Subcutaneous preadipocyte (primary cell): ENCODE data around the gene TBC1D3E. TPM values are rescaled to one million over a fixed set of nuclear protein-coding genes. Genes with fewer than 3 reads are reported as not detected.

ENCODE experiments used
- small RNA-seq: library from RNA; depleted of rRNA; stranded (forward); fragments of <200 nt; gene quantifications from one replicate; pipeline ENCODE3, GENCODE V24; 2012
- total RNA-seq: library from RNA; depleted of rRNA; stranded (reverse); fragments of >200 nt; gene quantifications from 2 replicates; pipeline ENCODE4 v1.2.3, GENCODE V29; 2012

The TBC1D3E gene
- not detected in 2 replicates for total RNA-seq

DNA sequence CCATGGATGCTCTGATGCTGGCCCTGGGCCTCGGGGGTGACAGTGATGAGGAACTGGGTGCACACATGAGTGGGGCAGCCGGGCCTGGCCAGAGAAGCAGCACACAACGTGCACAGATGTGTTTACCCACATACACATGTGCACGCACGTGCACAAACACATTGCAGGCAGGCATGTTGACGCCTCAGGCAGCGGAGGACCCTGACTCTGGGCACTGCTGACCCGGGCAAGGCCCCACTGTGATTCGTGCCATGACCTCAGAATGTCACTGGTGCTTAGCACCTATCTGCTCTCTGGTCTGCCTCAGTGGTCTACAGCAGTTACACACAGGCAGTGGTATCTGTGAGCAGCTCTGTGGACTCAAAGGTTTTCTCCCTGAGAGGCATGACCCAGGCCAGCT lies at the start of gene TBC1D3E:
Gene TBC1D3E (plus strand): TSS at position 301 of the 400 bp plus-strand sequence. CDS start 1,545 bp downstream, outside the sequence.

Small RNAs within 50 kb of the gene (small RNA-seq; reads per million reads assigned to genes)
- gene RF00019 = not detected
- gene RNA5SP526 = not detected

Other genes starting within 250 kb of the TBC1D3E start
- gene TBC1D3K, start 203.5 kb upstream of the TBC1D3E start, total RNA-seq = not detected in 2 replicates
- 1.4 and 2.6 TPM in 2 replicates for gene TBC1D3L, start 138.9 kb upstream of the TBC1D3E start, total RNA-seq
- under 0.01 and 0.59 TPM in 2 replicates for gene TBC1D3D, start 124.0 kb upstream of the TBC1D3E start, total RNA-seq
- not detected in 2 replicates for gene TBC1D3C, start 59.3 kb upstream of the TBC1D3E start, total RNA-seq
- gene TBC1D3, start 64.6 kb downstream of the TBC1D3E start, total RNA-seq = 0.98 TPM in 1 of 2 replicates, not detected in the other
- 36.0 and 39.9 TPM in 2 replicates for gene MRPL45, start 169.2 kb downstream of the TBC1D3E start, total RNA-seq
- gene GPR179, start 216.0 kb downstream of the TBC1D3E start, total RNA-seq = under 0.01 TPM in 1 of 2 replicates, not detected in the other
- 6.6 and 12.1 TPM in 2 replicates for gene SOCS7, start 223.9 kb downstream of the TBC1D3E start, total RNA-seq